ENCODE measurements around the gene TFAP2B.

Gene TFAP2B

DNA sequence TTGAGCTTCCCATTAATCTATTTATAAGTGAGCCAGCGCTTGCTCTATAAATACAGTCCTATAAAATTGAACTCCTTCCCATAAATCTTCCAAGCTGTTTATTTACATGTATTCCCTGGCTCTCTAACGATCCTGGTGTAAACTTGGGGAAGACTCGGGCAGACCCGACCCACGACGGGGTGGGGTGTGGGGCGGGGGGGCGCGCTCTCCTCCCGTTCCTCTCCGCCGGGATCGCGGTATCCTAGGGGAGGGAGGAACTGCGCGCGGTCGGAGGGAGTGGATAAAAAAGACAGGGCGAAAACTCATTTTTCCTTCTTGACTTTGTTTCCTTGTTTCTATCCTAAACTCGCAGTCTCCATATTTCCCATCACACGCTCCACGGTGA is 31.1 kb downstream of the TFAP2B start:
- DNase-seq: no peak

GRCh38 chr6:50850223-50851048 is 31.8 kb downstream of the TFAP2B start:
- no peak for DNase-seq

DNA sequence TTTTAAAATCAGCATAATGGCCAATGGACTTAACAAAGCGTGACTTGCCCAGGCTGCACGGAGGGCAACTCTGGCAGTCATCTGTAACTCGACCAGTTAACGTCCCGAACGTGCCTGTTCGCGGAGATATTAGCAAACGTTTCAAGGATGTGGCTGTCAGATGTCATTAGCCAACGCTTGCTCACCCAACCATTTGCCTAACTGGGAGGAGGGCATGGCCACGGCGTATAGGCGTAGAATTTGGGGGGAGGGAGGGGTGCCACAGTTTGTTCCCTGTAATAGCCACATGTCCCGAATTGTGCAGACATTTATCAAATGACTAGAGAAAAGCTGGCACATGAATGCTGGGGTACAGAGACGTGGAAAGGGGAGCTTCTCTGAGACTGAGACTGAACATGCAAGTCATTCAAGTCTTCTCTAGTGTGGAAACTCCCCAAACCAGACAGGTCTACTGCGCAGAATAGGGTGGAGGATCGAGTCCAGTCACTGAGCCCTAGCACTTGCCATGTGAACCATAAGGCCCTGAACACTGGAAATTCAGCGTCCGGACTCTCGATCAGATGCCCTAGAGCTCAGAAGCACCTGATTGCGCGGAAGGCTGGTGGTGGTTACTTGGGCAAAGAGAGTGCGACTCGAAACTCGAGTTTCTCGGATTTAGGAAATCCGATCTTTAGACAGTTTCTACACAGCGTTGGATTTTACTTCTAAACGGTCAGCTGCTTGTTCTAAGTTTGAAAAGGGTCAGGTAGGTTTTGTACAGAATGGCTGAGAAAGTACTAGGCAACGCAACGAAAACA is 32.6 kb downstream of the TFAP2B start:
- DNase-seq: no peak

DNA sequence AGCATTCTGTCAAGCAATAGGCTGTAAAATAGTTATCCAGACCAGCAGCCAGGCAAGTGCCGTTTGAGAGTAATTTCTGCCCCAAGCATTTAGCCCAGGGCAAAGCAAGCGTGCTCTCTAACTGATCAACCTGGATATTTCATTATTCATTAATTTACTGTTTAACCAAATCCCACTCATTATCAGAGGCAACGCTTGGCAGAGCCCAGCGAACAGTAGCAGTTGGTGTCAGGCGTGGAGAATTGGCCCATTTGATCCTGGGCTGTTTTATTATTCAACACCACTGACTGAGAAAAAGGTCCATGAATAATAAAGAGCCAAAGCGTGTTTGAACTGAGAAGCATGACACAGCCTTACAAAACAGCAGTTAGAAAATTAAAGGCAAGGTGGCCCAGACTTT is 35.3 kb downstream of the TFAP2B start:
- DNase-seq: no peak

- no peak for DNase-seq
These were observed 43.0 kb downstream of the TFAP2B start for GRCh38 chr6:50861692-50862091.

DNA sequence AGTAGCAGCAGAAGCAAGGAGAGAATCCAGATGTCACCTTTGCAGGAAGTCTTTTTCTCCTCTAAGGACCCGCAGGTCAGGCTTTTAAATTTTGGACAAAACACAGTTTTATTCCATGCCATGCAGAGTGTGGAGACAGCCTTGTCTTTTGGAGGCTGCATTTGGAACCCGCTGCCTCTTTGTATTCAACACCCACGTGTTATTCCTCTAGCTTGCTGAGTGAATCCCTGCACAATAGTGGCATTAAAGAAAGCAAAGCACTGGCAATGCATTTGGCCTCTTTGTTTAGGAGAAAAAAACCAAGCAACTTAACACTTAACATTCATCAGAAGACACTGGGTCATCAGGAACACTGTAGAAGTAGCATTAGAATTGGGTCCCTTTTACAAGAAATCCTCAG is 43.5 kb downstream of the TFAP2B start:
- no peak for DNase-seq

- DNase-seq: no peak
These were observed 45.9 kb downstream of the TFAP2B start for GRCh38 chr6:50864601-50865000.

- DNase-seq: no peak
These were observed 49.8 kb downstream of the TFAP2B start for GRCh38 chr6:50868466-50868865.

GRCh38 chr6:50873167-50873566 is 54.5 kb downstream of the TFAP2B start:
- DNase-seq: no peak

GRCh38 chr6:50884364-50884763 is 65.7 kb downstream of the TFAP2B start:
- no peak for DNase-seq

- DNase-seq: no peak
These were observed 68.4 kb downstream of the TFAP2B start for GRCh38 chr6:50887112-50887511.

DNA sequence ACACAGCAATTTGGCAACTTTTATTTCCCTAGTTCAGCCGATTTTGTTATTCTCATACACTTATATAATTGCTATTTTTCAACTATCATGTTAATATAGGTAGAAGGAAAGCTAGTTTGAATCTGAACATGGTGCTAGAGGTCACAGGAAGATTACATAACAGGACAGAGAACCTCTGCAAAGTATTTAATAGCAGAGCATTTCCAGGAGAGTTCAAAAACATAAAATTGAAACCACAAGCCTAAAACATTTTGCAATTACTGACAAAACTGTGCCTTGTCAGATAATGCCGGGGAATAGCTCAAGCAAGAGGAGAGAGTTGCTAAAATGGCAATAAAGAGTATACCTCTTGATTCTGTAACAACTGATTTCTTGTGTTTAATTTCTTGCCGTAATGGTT is 70.8 kb downstream of the TFAP2B start:
- DNase-seq: no peak

DNA sequence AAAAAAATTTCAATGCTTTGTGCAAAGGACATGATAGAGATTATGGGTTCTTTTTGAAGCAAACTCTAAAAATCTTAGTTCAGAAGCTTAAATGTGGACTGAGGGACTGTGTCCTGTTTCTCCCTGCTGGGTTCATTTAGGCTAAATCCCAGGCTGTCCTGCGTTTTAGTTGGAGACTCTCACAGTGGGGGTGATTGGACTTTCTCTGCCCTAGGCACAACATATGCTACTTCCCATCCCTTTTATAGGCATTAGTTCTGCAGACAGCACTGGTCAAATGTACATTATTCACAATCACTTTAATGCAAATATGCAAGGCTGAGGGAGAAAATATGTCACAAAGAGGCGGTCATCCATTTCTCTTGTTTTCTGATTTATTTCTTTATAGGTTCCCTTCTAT is 71.3 kb downstream of the TFAP2B start:
- DNase-seq: no peak

GRCh38 chr6:50890579-50890978 is 71.9 kb downstream of the TFAP2B start:
- no peak for DNase-seq

DNA sequence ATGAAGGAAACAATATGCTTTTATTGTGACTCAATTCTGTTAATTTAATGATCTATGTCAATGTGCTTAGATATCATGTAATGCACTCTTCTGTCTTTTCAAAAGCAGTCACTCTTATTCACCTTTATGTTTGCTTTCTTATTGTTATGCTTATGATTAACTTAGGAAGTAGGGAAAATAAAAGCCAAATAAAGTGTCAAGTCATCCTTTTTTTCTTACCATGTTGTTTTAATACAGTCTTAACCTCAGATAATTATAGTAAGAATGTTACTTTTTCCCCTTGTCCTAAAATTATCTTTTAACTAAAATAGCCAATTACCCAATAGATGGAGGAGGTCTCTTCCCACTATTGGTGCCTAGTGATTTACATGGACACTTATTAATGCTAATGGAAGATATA is 72.6 kb downstream of the TFAP2B start:
- no peak for DNase-seq
